CD14-positive monocyte (primary cell): Measurements from ENCODE around the gene SMARCC1. TPM values are rescaled to one million over a fixed set of nuclear protein-coding genes. Genes with fewer than 3 reads are reported as not detected.
A peak's percentile ranks its signal among the peaks of the same experiment; 100 is the strongest.

Experiments used
- DNase-seq, 3 donors: peaks; one replicate each; pipeline ENCODE4 v3.0.0-alpha.2; 2011 to 2022
- H2AFZ ChIP-seq: 2 replicates; pipeline ENCODE4 v1.6.0; 2012; ENCODE audit warnings: mild to moderate bottlenecking, low read depth, low read length, inconsistent platforms; ENCODE audit not compliant: insufficient read depth, poor library complexity, severe bottlenecking
- H3K27ac ChIP-seq, 2 donors: 1 replicate in 1 of 2; 2 replicates in 1 of 2; pipeline ENCODE4 v1.5.1; 2012 to 2013; ENCODE audit warnings: low read length in 2 of 2, control low read depth in 1 of 2, inconsistent platforms in 1 of 2, low read depth in 1 of 2, mild to moderate bottlenecking in 1 of 2
- H3K27me3 ChIP-seq, 2 donors: one replicate each; pipeline versions ENCODE4 v1.6.0 to v1.6.1; 2011 to 2013; ENCODE audit warnings: low read length in 2 of 2; ENCODE audit not compliant: control insufficient read depth in 2 of 2, insufficient read depth in 2 of 2
- H3K36me3 ChIP-seq, 2 donors: replicated peaks in 1 of 2; 1 replicate in 1 of 2; 2 replicates in 1 of 2; pipeline versions ENCODE4 v1.5.1 to v1.6.1; 2012 to 2013; ENCODE audit warnings: low read length in 2 of 2, control low read depth in 1 of 2, inconsistent platforms in 1 of 2, mild to moderate bottlenecking in 1 of 2; ENCODE audit not compliant: insufficient read depth in 2 of 2, control insufficient read depth in 1 of 2
- H3K4me1 ChIP-seq, 2 donors: 1 replicate in 1 of 2; 2 replicates in 1 of 2; pipeline versions ENCODE4 v1.5.1 to v1.6.1; 2012 to 2013; ENCODE audit warnings: low read length in 2 of 2, control low read depth in 1 of 2, inconsistent platforms in 1 of 2, mild to moderate bottlenecking in 1 of 2, moderate library complexity in 1 of 2; ENCODE audit not compliant: insufficient read depth in 2 of 2, control insufficient read depth in 1 of 2
- H3K4me2 ChIP-seq: replicated peaks from 2 replicates; pipeline ENCODE3; 2012; ENCODE audit warnings: low read length, moderate library complexity, mild to moderate bottlenecking; ENCODE audit not compliant: poor library complexity, severe bottlenecking; ENCODE audit errors: extremely low read depth
- H3K4me3 ChIP-seq, 3 experiments: fragments of 200-600 bp in 1 of 3; sonication (generic) in 1 of 3; replicated peaks in 1 of 3; 1 replicate in 2 of 3; 2 replicates in 1 of 3; pipeline ENCODE4 v1.5.1; 2011 to 2013; ENCODE audit warnings: low read length in 3 of 3, mild to moderate bottlenecking in 3 of 3, control low read depth in 2 of 3, low read depth in 2 of 3, inconsistent platforms in 1 of 3, moderate library complexity in 1 of 3
- H3K79me2 ChIP-seq: 2 replicates; pipeline ENCODE4 v1.6.0; 2012; ENCODE audit warnings: mild to moderate bottlenecking, control low read depth, inconsistent platforms, low read length, moderate library complexity; ENCODE audit not compliant: insufficient read depth
- H3K9ac ChIP-seq: 2 replicates; pipeline ENCODE4 v1.6.0; 2017; ENCODE audit warnings: low read length, mild to moderate bottlenecking; ENCODE audit not compliant: insufficient read depth, poor library complexity, severe bottlenecking
- H3K9me3 ChIP-seq, 2 donors: replicated peaks in 1 of 2; 1 replicate in 1 of 2; 2 replicates in 1 of 2; pipeline versions ENCODE4 v1.5.1 to v1.6.1; 2012 to 2013; ENCODE audit warnings: low read length in 2 of 2, control low read depth in 1 of 2; ENCODE audit not compliant: control insufficient read depth in 1 of 2, insufficient read depth in 1 of 2
- H4K20me1 ChIP-seq: 2 replicates; pipeline ENCODE4 v1.6.0; 2012; ENCODE audit warnings: mild to moderate bottlenecking, low read length, control low read depth, moderate library complexity; ENCODE audit not compliant: insufficient read depth
- H3K27ac Mint-ChIP-seq, 7 donors: one replicate each; pipeline ENCODE4 v1.8.0; 2020; ENCODE audit warnings: mild to moderate bottlenecking in 7 of 7, mixed read lengths in 7 of 7, moderate library complexity in 6 of 7, inconsistent platforms in 2 of 7
- H3K27me3 Mint-ChIP-seq, 3 donors: one replicate each; pipeline ENCODE4 v1.8.0; 2021 to 2022; ENCODE audit warnings: low read depth in 3 of 3, mild to moderate bottlenecking in 3 of 3, mixed read lengths in 3 of 3, moderate library complexity in 3 of 3, inconsistent platforms in 1 of 3
- H3K36me3 Mint-ChIP-seq, 2 donors: one replicate each; pipeline ENCODE4 v1.8.0; 2020; ENCODE audit warnings: mixed read lengths in 2 of 2, inconsistent platforms in 1 of 2, mild to moderate bottlenecking in 1 of 2
- H3K4me1 Mint-ChIP-seq: one replicate; pipeline ENCODE4 v1.8.0; 2020; ENCODE audit warnings: mild to moderate bottlenecking, mixed read lengths
- H3K4me3 Mint-ChIP-seq, 2 donors: one replicate each; pipeline ENCODE4 v1.8.0; 2020; ENCODE audit warnings: mild to moderate bottlenecking in 2 of 2, mixed read lengths in 2 of 2, moderate library complexity in 1 of 2
- H3K9me3 Mint-ChIP-seq, 7 donors: one replicate each; pipeline ENCODE4 v1.8.0; 2020 to 2022; ENCODE audit warnings: mixed read lengths in 7 of 7, mild to moderate bottlenecking in 6 of 7, moderate library complexity in 6 of 7, inconsistent platforms in 2 of 7
- CTCF ChIP-seq: fragments of 200-600 bp; IDR thresholded peaks from one replicate; pipeline ENCODE4 v1.8.0; 2022; ENCODE audit warnings: antibody characterized with exemption, mild to moderate bottlenecking
- WGBS: methylation state at CpG from one replicate; pipeline ENCODE4 v1.1.5; 2013; ENCODE audit warnings: missing lambda C conversion rate; ENCODE audit not compliant: insufficient coverage; 5-methylcytosine and 5-hydroxymethylcytosine counted together
- intact Hi-C, 2 donors: fragments of 100-400 bp; cut with micrococcal nuclease; formaldehyde crosslinking; loops; one replicate each; pipeline versions ENCODE4 v1.15.0 to v1.15.1; 2023
- polyA plus RNA-seq, 3 donors: library from polyadenylated mRNA; depleted of rRNA in 1 of 3; unstranded in 2 of 3; stranded (reverse) in 1 of 3; fragments of 300-500 nt in 2 of 3; fragments of >200 nt in 1 of 3; fragmentation: Illumina TruSeq in 2 of 3; gene quantifications; 1 replicate in 2 of 3; 2 replicates in 1 of 3; pipeline ENCODE4 v1.2.3, GENCODE V29; 2012 to 2021

SMARCC1 gene
- polyA plus RNA-seq, 3 donors: 8.8 to 33.5 (median 20.5) TPM

DNA sequence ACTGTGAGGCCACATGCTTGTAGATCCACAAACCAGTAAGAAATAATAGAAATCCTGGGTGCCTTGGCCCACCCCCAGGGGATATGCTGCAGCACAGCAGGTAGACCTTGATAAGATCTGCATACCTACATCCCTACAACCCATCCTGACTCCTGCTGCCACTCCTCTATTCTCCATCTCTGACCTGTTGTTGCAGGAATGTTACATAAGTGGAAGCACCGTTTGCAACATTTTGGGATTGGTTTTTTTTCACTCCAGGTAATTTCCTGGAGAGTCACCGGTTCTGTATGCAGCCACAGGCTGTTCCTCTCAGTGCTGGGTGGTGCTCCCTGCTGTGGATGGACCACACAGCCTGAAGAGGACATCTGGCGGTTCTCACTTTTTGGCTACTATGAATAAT is 186.9 kb downstream of the SMARCC1 start:
- Histone ChIP-seq H3K4me3 (no peak overlapping the region), H3K27ac (no peak overlapping the region), H2AFZ (no peak overlapping the region), H3K9me3 (no peaks in the 10 kb centered on the region), H4K20me1 (no peaks in the 10 kb centered on the region), H3K27me3 (no peaks in the 10 kb centered on the region), H3K4me2 (no peak overlapping the region), H3K79me2 (no peaks in the 10 kb centered on the region), H3K4me1 (no peaks in the 10 kb centered on the region), H3K9ac (no peak overlapping the region), H3K36me3 (peaks cover 30 to 77% of the 10 kb centered on the region in 2 donors)
- 85% methylated on average over 2 of the region's 3 CpGs for WGBS
- no peaks in the 10 kb centered on the region for H3K4me1 Mint-ChIP-seq
- intact Hi-C loops: no loop called here
- no peak overlapping the region for H3K4me3 Mint-ChIP-seq
- H3K27me3 Mint-ChIP-seq: no peaks in the 10 kb centered on the region
- H3K27ac Mint-ChIP-seq: peak overlapping the region in 1 of 7 donors; percentile 72
- H3K36me3 Mint-ChIP-seq: peaks cover 57 to 79% of the 10 kb centered on the region in 2 donors
- peaks cover 0 to 1% (median 0%) of the 10 kb centered on the region in 7 donors for H3K9me3 Mint-ChIP-seq
- TF ChIP-seq CTCF: no peak
- no peak for DNase-seq

DNA sequence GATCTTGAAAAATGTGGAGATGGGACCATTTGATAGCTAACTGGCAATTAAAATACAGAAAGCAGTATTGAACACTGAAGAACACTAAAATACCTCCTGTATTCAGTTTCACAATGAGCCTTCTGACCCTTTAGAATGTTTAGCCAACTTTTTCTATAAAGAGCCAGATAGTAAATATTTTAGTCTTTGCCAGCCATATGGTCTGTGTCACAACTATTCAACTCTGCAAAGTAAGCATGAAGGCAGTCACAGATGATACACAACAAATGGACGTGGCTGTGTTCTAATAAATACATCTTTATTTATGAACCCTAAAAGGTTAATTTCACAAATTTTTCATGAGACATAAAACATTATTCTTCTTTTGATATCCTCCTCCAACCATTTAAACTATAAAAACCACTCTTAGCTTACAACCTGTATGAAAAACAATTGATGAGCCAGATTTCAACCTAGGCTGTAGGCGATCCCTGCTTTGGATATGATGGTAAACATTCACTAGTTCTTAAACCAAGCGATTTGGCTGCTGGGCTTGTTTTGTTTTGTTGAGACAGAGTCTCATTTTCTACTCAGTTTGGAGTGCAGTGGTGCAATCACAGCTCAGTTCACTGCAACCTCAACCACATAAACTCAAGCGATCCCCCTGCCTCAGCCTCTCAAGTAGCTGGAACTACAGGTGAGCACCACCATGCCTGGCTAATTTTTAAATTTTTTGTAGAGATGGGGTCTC is 189.5 kb downstream of the SMARCC1 start:
- Mint-ChIP-seq H3K4me1 (no peaks in the 10 kb centered on the region), H3K4me3 (no peak overlapping the region), H3K27ac (peak overlapping the region in 2 of 7 donors; percentile 45 to 71), H3K36me3 (peaks cover 65 to 86% of the 10 kb centered on the region in 2 donors), H3K9me3 (no peaks in the 10 kb centered on the region), H3K27me3 (no peaks in the 10 kb centered on the region)
- TF ChIP-seq CTCF: no peak
- WGBS: no CpG with 5 or more reads among the region's 4 CpGs
- Histone ChIP-seq H3K4me1 (no peaks in the 10 kb centered on the region), H3K9ac (no peak overlapping the region), H3K27ac (no peak overlapping the region), H3K36me3 (peaks cover 44 to 79% of the 10 kb centered on the region in 2 donors), H3K4me3 (no peak overlapping the region), H3K79me2 (no peaks in the 10 kb centered on the region), H2AFZ (no peak overlapping the region), H3K9me3 (no peaks in the 10 kb centered on the region), H3K4me2 (no peak overlapping the region), H4K20me1 (no peaks in the 10 kb centered on the region), H3K27me3 (no peaks in the 10 kb centered on the region)
- DNase-seq: no peak
- intact Hi-C loops: no loop called here
